ENCODE measurements around the gene ATAD3A. TPM values are rescaled to one million over a fixed set of nuclear protein-coding genes. Genes with fewer than 3 reads are reported as not detected.
A peak's percentile ranks its signal among the peaks of the same experiment; 100 is the strongest.

Gene ATAD3A
- total RNA-seq, 1 donor from 2014 or later: 32.1 TPM

GRCh38 chr1:1563688-1564087 is 51.7 kb downstream of the ATAD3A start:
- TF ChIP-seq CTCF (IDR thresholded peaks at IDR 0.05; ENCODE audit: partially characterized antibody, unreplicated experiment): no peak
- Mint-ChIP-seq H3K4me1 (ENCODE audit: low read depth, unreplicated experiment) (peaks cover 52% of the 10 kb centered on the region), H3K4me3 (ENCODE audit: unreplicated experiment) (peak overlapping the region; percentile 64), H3K36me3 (ENCODE audit: unreplicated experiment) (peaks cover 11% of the 10 kb centered on the region), H3K27ac (ENCODE audit: unreplicated experiment) (peak overlapping the region; percentile 98), H3K9me3 (ENCODE audit: unreplicated experiment) (peaks cover 21% of the 10 kb centered on the region), H3K27me3 (ENCODE audit: unreplicated experiment) (peaks cover 11% of the 10 kb centered on the region)
- DNase-seq: no peak

GRCh38 chr1:1564268-1564667 is 52.3 kb downstream of the ATAD3A start:
- Mint-ChIP-seq H3K36me3 (ENCODE audit: unreplicated experiment) (peaks cover 11% of the 10 kb centered on the region), H3K9me3 (ENCODE audit: unreplicated experiment) (peaks cover 20% of the 10 kb centered on the region), H3K4me3 (ENCODE audit: unreplicated experiment) (peak overlapping the region; percentile 64), H3K4me1 (ENCODE audit: low read depth, unreplicated experiment) (peaks cover 51% of the 10 kb centered on the region), H3K27ac (ENCODE audit: unreplicated experiment) (peak overlapping the region; percentile 98), H3K27me3 (ENCODE audit: unreplicated experiment) (peaks cover 11% of the 10 kb centered on the region)
- TF ChIP-seq CTCF (IDR thresholded peaks at IDR 0.05; ENCODE audit: partially characterized antibody, unreplicated experiment): no peak
- no peak for DNase-seq

GRCh38 chr1:1565340-1565739 is 53.4 kb downstream of the ATAD3A start:
- Mint-ChIP-seq H3K27ac (ENCODE audit: unreplicated experiment) (peak overlapping the region; percentile 62), H3K27me3 (ENCODE audit: unreplicated experiment) (peaks cover 12% of the 10 kb centered on the region), H3K4me3 (ENCODE audit: unreplicated experiment) (peak overlapping the region; percentile 42), H3K36me3 (ENCODE audit: unreplicated experiment) (peaks cover 12% of the 10 kb centered on the region), H3K4me1 (ENCODE audit: low read depth, unreplicated experiment) (peaks cover 54% of the 10 kb centered on the region), H3K9me3 (ENCODE audit: unreplicated experiment) (peaks cover 20% of the 10 kb centered on the region)
- DNase-seq: no peak
- TF ChIP-seq CTCF (IDR thresholded peaks at IDR 0.05; ENCODE audit: partially characterized antibody, unreplicated experiment): no peak

- peak overlapping the region; percentile 89 for H3K27ac Mint-ChIP-seq (ENCODE audit: unreplicated experiment)
- peaks cover 44% of the 10 kb centered on the region for H3K4me1 Mint-ChIP-seq (ENCODE audit: low read depth, unreplicated experiment)
- peaks cover 22% of the 10 kb centered on the region for H3K9me3 Mint-ChIP-seq (ENCODE audit: unreplicated experiment)
- H3K36me3 Mint-ChIP-seq (ENCODE audit: unreplicated experiment): peaks cover 15% of the 10 kb centered on the region
- H3K27me3 Mint-ChIP-seq (ENCODE audit: unreplicated experiment): peaks cover 13% of the 10 kb centered on the region
- no peak for TF ChIP-seq CTCF (IDR thresholded peaks at IDR 0.05; ENCODE audit: partially characterized antibody, unreplicated experiment)
- no peak for DNase-seq
- peak overlapping the region; percentile 49 for H3K4me3 Mint-ChIP-seq (ENCODE audit: unreplicated experiment)
These were observed 55.4 kb downstream of the ATAD3A start for GRCh38 chr1:1567152-1567875.

DNA sequence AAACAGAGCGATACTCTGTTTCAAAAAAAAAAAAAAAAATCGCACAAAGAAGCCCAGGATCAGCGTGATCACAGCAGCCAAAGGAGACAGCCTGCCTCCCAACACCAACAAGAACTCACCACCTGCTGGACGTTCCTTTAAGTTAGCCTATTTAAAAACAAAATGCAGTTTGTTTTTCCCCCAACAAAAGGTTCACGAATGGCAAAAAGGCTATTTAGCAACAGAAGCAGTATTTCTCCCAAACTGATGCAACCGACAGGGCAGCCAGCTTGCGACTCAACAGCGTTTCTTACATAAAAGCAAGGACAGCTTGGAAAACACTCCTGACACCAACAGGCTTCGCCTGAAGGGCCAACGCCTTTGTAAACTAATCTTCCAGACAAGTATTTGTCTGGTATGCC is 55.9 kb downstream of the ATAD3A start:
- no peak overlapping the region for H3K4me3 Mint-ChIP-seq (ENCODE audit: unreplicated experiment)
- H3K27me3 Mint-ChIP-seq (ENCODE audit: unreplicated experiment): peaks cover 11% of the 10 kb centered on the region
- no peak for TF ChIP-seq CTCF (IDR thresholded peaks at IDR 0.05; ENCODE audit: partially characterized antibody, unreplicated experiment)
- H3K36me3 Mint-ChIP-seq (ENCODE audit: unreplicated experiment): peaks cover 15% of the 10 kb centered on the region
- H3K9me3 Mint-ChIP-seq (ENCODE audit: unreplicated experiment): peaks cover 22% of the 10 kb centered on the region
- DNase-seq: no peak
- H3K27ac Mint-ChIP-seq (ENCODE audit: unreplicated experiment): peak overlapping the region; percentile 89
- H3K4me1 Mint-ChIP-seq (ENCODE audit: low read depth, unreplicated experiment): peaks cover 38% of the 10 kb centered on the region
